PC-3 (cell line): ENCODE results near the gene CRYGB. TPM values are rescaled to one million over a fixed set of nuclear protein-coding genes. Genes with fewer than 3 reads are reported as not detected.

Source experiments
- ATAC-seq: fragments of 200-7000 bp; cut with Tn5 transposase; 2 replicates; pipeline ENCODE4 v1.9.1; 2020; ENCODE audit warnings: mild to moderate bottlenecking, moderate library complexity
- BruUV-seq: library from RNA; stranded (reverse); fragments of 400-500 nt; replicated peaks from 2 replicates; lab custom pipeline; 2021; lab: Mats Ljungman, UMichigan
- CTCF ChIA-PET: fragments of 300-600 bp; sonication (Branson Sonifier 250); formaldehyde crosslinking; loops from one replicate; lab custom pipeline; 2022; ENCODE audit warnings: antibody characterized with exemption; lab: Charles Lee
- POLR2A ChIA-PET: fragments of 300-600 bp; sonication (Branson Sonifier 250); formaldehyde crosslinking; loops from one replicate; lab custom pipeline; 2022; ENCODE audit warnings: antibody characterized with exemption; ENCODE audit not compliant: unreplicated experiment; lab: Charles Lee
- DNase-seq: peaks from one replicate; pipeline ENCODE4 v3.0.0-alpha.2; 2015
- H2AFZ ChIP-seq: fragments of 300-600 bp; sonication (generic); 2 replicates; pipeline ENCODE4 v1.6.0; 2016; ENCODE audit warnings: antibody characterized with exemption, low read length
- H3F3A ChIP-seq: fragments of 300-600 bp; sonication (generic); one replicate; pipeline ENCODE4 v1.6.0; 2017; ENCODE audit warnings: antibody characterized with exemption, low read length, control low read depth, mild to moderate bottlenecking; ENCODE audit not compliant: unreplicated experiment
- H3K27ac ChIP-seq: fragments of 300-600 bp; sonication (generic); 2 replicates; pipeline ENCODE4 v1.5.1; 2016; ENCODE audit warnings: mild to moderate bottlenecking, low read length
- H3K27me3 ChIP-seq: fragments of 300-600 bp; sonication (generic); 2 replicates; pipeline ENCODE4 v1.6.1; 2016; ENCODE audit warnings: low read length, mixed read lengths
- H3K36me3 ChIP-seq: fragments of 300-600 bp; sonication (generic); 2 replicates; pipeline ENCODE4 v1.6.1; 2016; ENCODE audit warnings: low read depth, mixed run types, low read length, mixed read lengths
- H3K4me1 ChIP-seq: fragments of 300-600 bp; sonication (generic); 2 replicates; pipeline ENCODE4 v1.5.1; 2016; ENCODE audit warnings: low read length; ENCODE audit not compliant: insufficient read depth
- H3K4me2 ChIP-seq: fragments of 300-600 bp; sonication (generic); 2 replicates; pipeline ENCODE4 v1.6.0; 2016; ENCODE audit warnings: low read length
- H3K4me3 ChIP-seq: fragments of 300-600 bp; sonication (generic); 2 replicates; pipeline ENCODE4 v1.5.1; 2016; ENCODE audit warnings: mild to moderate bottlenecking, low read length, mixed read lengths
- H3K79me2 ChIP-seq: fragments of 300-600 bp; sonication (generic); 2 replicates; pipeline ENCODE4 v1.6.1; 2017; ENCODE audit warnings: low read length, mixed read lengths
- H3K9ac ChIP-seq: fragments of 300-600 bp; sonication (generic); 2 replicates; pipeline ENCODE4 v1.6.0; 2016; ENCODE audit warnings: mild to moderate bottlenecking, low read length
- H3K9me2 ChIP-seq: fragments of 300-600 bp; sonication (generic); replicated peaks from 2 replicates; pipeline ENCODE4 v1.6.1; 2016; ENCODE audit warnings: mixed run types, low read length, mixed read lengths
- H3K9me3 ChIP-seq: fragments of 300-600 bp; sonication (generic); 2 replicates; pipeline ENCODE4 v1.6.1; 2016; ENCODE audit warnings: low read length, mixed read lengths
- H4K20me1 ChIP-seq: fragments of 300-600 bp; sonication (generic); 2 replicates; pipeline ENCODE4 v1.6.1; 2016; ENCODE audit warnings: low read length, mixed read lengths
- CTCF ChIP-seq: fragments of 300-600 bp; sonication (generic); conservative IDR thresholded peaks from 2 replicates; pipeline ENCODE4 v1.5.1; 2017; ENCODE audit warnings: antibody characterized with exemption, low read depth, mild to moderate bottlenecking, low read length
- EZH2 ChIP-seq: fragments of 300-600 bp; sonication (generic); IDR thresholded peaks from one replicate; pipeline ENCODE4 v1.6.1; 2017; ENCODE audit warnings: antibody characterized with exemption, mild to moderate bottlenecking, low read length; ENCODE audit not compliant: unreplicated experiment
- EZH2phosphoT487 ChIP-seq: fragments of 300-600 bp; sonication (generic); IDR thresholded peaks from 2 replicates; pipeline ENCODE4 v1.6.1; 2018; ENCODE audit warnings: mild to moderate bottlenecking, antibody characterized with exemption, low read length, borderline replicate concordance
- intact Hi-C: fragments of 100-400 bp; cut with micrococcal nuclease; formaldehyde crosslinking; loops from 2 replicates; pipeline ENCODE4 v1.9.0; 2023
- total RNA-seq: library from RNA; depleted of rRNA; stranded (reverse); fragments of >200 nt; gene quantifications from 2 replicates; pipeline ENCODE4 v1.2.3, GENCODE V29; 2014

The CRYGB gene
- total RNA-seq, 1 experiment from 2014 or later: not detected

- Histone ChIP-seq H3K36me3 (no peaks in the 10 kb centered on the region), H4K20me1 (no peaks in the 10 kb centered on the region), H3K4me2 (no peak within 1 kb of the TSS), H3K4me3 (no peak within 1 kb of the TSS), H2AFZ (no peak within 1 kb of the TSS), H3K27ac (no peak within 1 kb of the TSS), H3K9me2 (no peaks in the 10 kb centered on the region), H3K4me1 (no peaks in the 10 kb centered on the region), H3K9ac (no peak within 1 kb of the TSS), H3K27me3 (peaks cover 9% of the 10 kb centered on the region; the same call in 1 of the 2 replicates), H3K9me3 (no peaks in the 10 kb centered on the region), H3F3A (no peaks in the 10 kb centered on the region), H3K79me2 (no peaks in the 10 kb centered on the region)
- POLR2A ChIA-PET: no interaction called here
- no peak for DNase-seq
- CTCF ChIA-PET: no interaction called here
- intact Hi-C loops: no loop called here
- ATAC-seq: no peak
- no TSS peak for BruUV-seq
- no peak for TF ChIP-seq EZH2phosphoT487
- TF ChIP-seq EZH2: no peak
- no peak for TF ChIP-seq CTCF
Measured at GRCh38 chr2:208163489-208163888, 17.5 kb upstream of the CRYGB start, which contains the start of gene CRYGA. TSS of gene CRYGA (minus strand) at chr2:208163589. CDS start at chr2:208163556, 33 bp downstream.

GRCh38 chr2:208156439-208156838 is 10.5 kb upstream of the CRYGB start:
- no peak for ATAC-seq
- Histone ChIP-seq H2AFZ (no peak overlapping the region), H3K4me2 (no peak overlapping the region), H3K27me3 (no peaks in the 10 kb centered on the region), H3F3A (no peaks in the 10 kb centered on the region), H4K20me1 (no peaks in the 10 kb centered on the region), H3K36me3 (no peaks in the 10 kb centered on the region), H3K27ac (no peak overlapping the region), H3K4me1 (no peaks in the 10 kb centered on the region), H3K4me3 (no peak overlapping the region), H3K9me2 (no peaks in the 10 kb centered on the region), H3K9me3 (no peaks in the 10 kb centered on the region), H3K9ac (no peak overlapping the region), H3K79me2 (no peaks in the 10 kb centered on the region)
- BruUV-seq: no TSS peak
- ChIA-PET POLR2A (no interaction called here), CTCF (no interaction called here)
- no peak for DNase-seq
- intact Hi-C loops: no loop called here
- TF ChIP-seq EZH2 (no peak), EZH2phosphoT487 (no peak), CTCF (no peak)

GRCh38 chr2:208153156-208153555 is 7.2 kb upstream of the CRYGB start:
- no peaks in the 10 kb centered on the region for H3K9me3 ChIP-seq
- intact Hi-C loops: no loop called here
- ATAC-seq (no peak), DNase-seq (no peak)
- no peaks in the 10 kb centered on the region for H3K9me2 ChIP-seq
- BruUV-seq: no TSS peak
- H4K20me1 ChIP-seq: no peaks in the 10 kb centered on the region
- no peak overlapping the region for H3K27ac ChIP-seq
- H3K4me1 ChIP-seq: no peaks in the 10 kb centered on the region
- no peak overlapping the region for H3K9ac ChIP-seq
- H3K4me3 ChIP-seq: no peak overlapping the region
- H3K4me2 ChIP-seq: no peak overlapping the region
- no peak for TF ChIP-seq CTCF
- no peak for TF ChIP-seq EZH2phosphoT487
- TF ChIP-seq EZH2: no peak
- ChIA-PET POLR2A (no interaction called here), CTCF (no interaction called here)
- H2AFZ ChIP-seq: no peak overlapping the region
- no peaks in the 10 kb centered on the region for H3F3A ChIP-seq
- no peaks in the 10 kb centered on the region for H3K36me3 ChIP-seq
- no peaks in the 10 kb centered on the region for H3K27me3 ChIP-seq
- H3K79me2 ChIP-seq: no peaks in the 10 kb centered on the region
